GM12891 (cell line): ENCODE measurements around the gene SNTN.
"Not testable (repeated sequence)": the region's sequence is repeated elsewhere in the genome, so short reads cannot be mapped to it uniquely, and the experiment has no call there.

Source experiments
- DNase-seq: peaks from one replicate; pipeline ENCODE4 v3.0.0; 2011; ENCODE audit warnings: low spot score; ENCODE audit not compliant: insufficient read length
- FAIRE-seq: peaks from 2 replicates; lab custom pipeline; 2011; peaks lifted over from hg19 to GRCh38; lab: Jason Lieb, UNC
- PAX5 ChIP-seq: IDR thresholded peaks from 2 replicates; pipeline ENCODE4 v1.6.1; 2011; ENCODE audit warnings: low read length, moderate library complexity, mild to moderate bottlenecking; ENCODE audit not compliant: insufficient read depth, severe bottlenecking
- POLR2A ChIP-seq: IDR thresholded peaks from 2 replicates; pipeline ENCODE4 v1.6.1; 2011; ENCODE audit warnings: low read depth, low read length, control low read depth
- POLR2AphosphoS5 ChIP-seq: IDR thresholded peaks from 2 replicates; pipeline ENCODE4 v1.6.1; 2011; ENCODE audit warnings: low read depth, low read length, control low read depth
- POU2F2 ChIP-seq: IDR thresholded peaks from 2 replicates; pipeline ENCODE4 v1.6.1; 2011; ENCODE audit warnings: low read depth, mild to moderate bottlenecking, control low read depth, low read length, moderate library complexity
- SPI1 ChIP-seq: IDR thresholded peaks from 2 replicates; pipeline ENCODE4 v1.6.1; 2011; ENCODE audit warnings: low read depth, low read length, control low read depth
- TAF1 ChIP-seq: IDR thresholded peaks from 2 replicates; pipeline ENCODE4 v1.6.1; 2011; ENCODE audit warnings: low read depth, low read length, control low read depth

Gene SNTN

GRCh38 chr3:63635186-63635585 is 17.3 kb upstream of the SNTN start:
- no peak for FAIRE-seq
- TF ChIP-seq SPI1 (no peak), TAF1 (no peak), POLR2AphosphoS5 (no peak), POU2F2 (no peak), POLR2A (no peak), PAX5 (no peak)
- DNase-seq = no peak

GRCh38 chr3:63639806-63640205 is 12.7 kb upstream of the SNTN start:
- FAIRE-seq (no peak), DNase-seq (no peak)
- TF ChIP-seq POLR2AphosphoS5 (no peak), TAF1 (no peak), POU2F2 (no peak), PAX5 (no peak), SPI1 (no peak), POLR2A (no peak)

GRCh38 chr3:63642488-63642887 is 10.0 kb upstream of the SNTN start:
- no peak for TF ChIP-seq POLR2AphosphoS5
- TF ChIP-seq SPI1 = no peak
- TF ChIP-seq PAX5 = no peak
- TF ChIP-seq TAF1 = no peak
- TF ChIP-seq POU2F2 = no peak
- TF ChIP-seq POLR2A = no peak
- no peak for DNase-seq
- no peak for FAIRE-seq

- no peak for DNase-seq
- no peak for FAIRE-seq
- TF ChIP-seq POLR2A = no peak
- TF ChIP-seq POU2F2 = no peak
- TF ChIP-seq SPI1 = no peak
- no peak for TF ChIP-seq PAX5
- no peak for TF ChIP-seq POLR2AphosphoS5
- TF ChIP-seq TAF1 = no peak
These were observed 8.2 kb upstream of the SNTN start for GRCh38 chr3:63644212-63644797.

- not testable (repeated sequence) for FAIRE-seq, DNase-seq
These were observed 7.3 kb upstream of the SNTN start for GRCh38 chr3:63644928-63645781.

- DNase-seq = no peak
- TF ChIP-seq POU2F2 (no peak), SPI1 (no peak), TAF1 (no peak), POLR2A (no peak), POLR2AphosphoS5 (no peak), PAX5 (no peak)
- FAIRE-seq = no peak
These were observed 1.7 kb downstream of the SNTN start for GRCh38 chr3:63654211-63654610.

- DNase-seq = no peak
- no peak for TF ChIP-seq POU2F2
- TF ChIP-seq TAF1 = no peak
- no peak for TF ChIP-seq SPI1
- TF ChIP-seq POLR2AphosphoS5 = no peak
- TF ChIP-seq PAX5 = no peak
- no peak for TF ChIP-seq POLR2A
These were observed 2.5 kb downstream of the SNTN start for GRCh38 chr3:63654931-63655330.

GRCh38 chr3:63655519-63655918 is 3.0 kb downstream of the SNTN start:
- no peak for DNase-seq
- FAIRE-seq = no peak
- TF ChIP-seq SPI1 (no peak), TAF1 (no peak)

More at GRCh38 chr3:63654931-63655330, 2.5 kb downstream of the SNTN start:
- FAIRE-seq = no peak

- no peak for FAIRE-seq
- no peak for TF ChIP-seq POLR2A
- no peak for TF ChIP-seq PAX5
- TF ChIP-seq POLR2AphosphoS5 = no peak
- no peak for TF ChIP-seq TAF1
- no peak for TF ChIP-seq POU2F2
- no peak for TF ChIP-seq SPI1
- DNase-seq = no peak
These were observed 4.3 kb downstream of the SNTN start for GRCh38 chr3:63656786-63657185.

GRCh38 chr3:63661242-63661641 is 8.8 kb downstream of the SNTN start:
- DNase-seq (no peak), FAIRE-seq (no peak)
- no peak for TF ChIP-seq POLR2A
- no peak for TF ChIP-seq POU2F2
- TF ChIP-seq TAF1 = no peak
- no peak for TF ChIP-seq SPI1
- no peak for TF ChIP-seq POLR2AphosphoS5
- TF ChIP-seq PAX5 = no peak
